Measurements from ENCODE around the gene EN1.

GRCh38 chr2:118835746-118836410 lies 11.6 kb downstream of the EN1 start:
- TF ChIP-seq CTCF (conservative IDR thresholded peaks at IDR 0.05; ENCODE audit: low read length) (no peak), EZH2phosphoT487 (IDR thresholded peaks at IDR 0.05; ENCODE audit: borderline replicate concordance) (no peak)

All from Loucy (cell line).